Central memory CD4-positive, alpha-beta T cell (primary cell): ENCODE results near the gene CFAP45.
"Not testable (repeated sequence)": the region's sequence is repeated elsewhere in the genome, so short reads cannot be mapped to it uniquely, and the experiment has no call there.

Experiments used
- DNase-seq: peaks from one replicate; pipeline ENCODE4 v3.0.0; 2022

The CFAP45 gene

DNA sequence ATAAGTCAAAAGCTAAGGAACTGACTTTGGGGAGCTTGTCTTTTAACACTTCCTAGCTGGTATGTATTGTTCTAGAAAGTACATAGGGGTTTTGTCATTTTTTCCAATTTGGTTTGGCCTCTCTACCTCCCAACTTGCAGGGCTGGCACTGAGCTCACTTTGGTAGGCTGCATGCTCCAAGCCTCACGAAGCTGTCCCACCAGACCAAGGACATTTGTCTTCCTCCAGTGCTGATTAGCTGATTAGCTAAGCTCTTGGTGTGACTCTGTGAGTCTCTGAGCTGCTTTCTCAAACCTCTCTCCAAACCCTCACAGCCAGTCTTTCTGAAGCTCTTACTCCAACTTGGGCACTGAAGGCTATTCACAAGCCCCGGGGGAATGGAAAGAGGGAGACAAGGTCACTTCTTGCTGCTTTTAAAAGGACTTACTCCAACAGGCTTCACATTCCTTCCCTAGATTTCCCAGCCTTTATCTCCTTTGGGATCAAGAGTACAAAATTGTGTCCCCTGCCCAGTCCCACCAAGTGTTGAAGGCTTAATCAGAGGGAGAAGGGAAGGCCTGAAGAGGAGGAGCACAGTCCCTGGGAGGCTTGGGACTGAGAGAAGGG, 893 bp upstream of the CFAP45 start:
- DNase-seq, result no peak

DNA sequence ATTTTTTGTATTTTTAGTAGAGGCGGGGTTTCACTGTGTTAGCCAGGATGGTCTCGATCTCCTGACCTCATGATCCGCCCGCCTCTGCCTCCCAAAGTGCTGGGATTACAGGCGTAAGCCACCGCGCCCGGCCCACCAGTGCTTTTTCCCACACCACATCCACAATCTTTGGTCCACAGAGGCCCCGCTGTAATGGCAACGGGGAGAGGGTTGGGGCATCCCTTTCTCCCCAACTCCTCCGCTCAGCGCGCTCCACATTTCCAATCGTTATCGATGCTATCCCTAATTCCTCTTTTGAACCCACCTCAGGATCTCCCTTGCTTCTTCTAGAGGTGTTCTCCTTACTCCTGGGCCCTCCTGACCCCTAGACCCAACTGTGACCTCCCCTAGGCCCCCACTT, 331 bp downstream of the CFAP45 start:
- not testable (repeated sequence) for DNase-seq

DNA sequence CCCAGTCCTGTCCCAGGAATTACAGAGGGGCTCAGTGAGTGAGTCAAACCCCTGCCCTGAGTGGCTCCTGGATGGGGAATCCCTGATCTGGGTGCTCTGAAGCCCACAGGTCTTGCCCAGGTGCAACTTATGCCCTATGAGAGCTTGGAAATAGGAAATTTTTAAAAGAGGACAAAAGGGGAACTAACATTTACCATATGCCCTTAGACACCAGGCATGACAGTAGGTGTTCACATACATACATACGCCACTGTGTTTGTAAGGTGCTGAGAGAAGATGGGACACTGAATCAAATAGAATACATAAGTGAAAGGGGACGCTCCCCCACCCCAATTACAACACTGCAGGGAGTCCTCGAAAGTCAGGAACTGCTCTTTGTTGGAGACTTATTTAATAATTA, 1.4 kb downstream of the CFAP45 start:
- DNase-seq, result no peak

DNA sequence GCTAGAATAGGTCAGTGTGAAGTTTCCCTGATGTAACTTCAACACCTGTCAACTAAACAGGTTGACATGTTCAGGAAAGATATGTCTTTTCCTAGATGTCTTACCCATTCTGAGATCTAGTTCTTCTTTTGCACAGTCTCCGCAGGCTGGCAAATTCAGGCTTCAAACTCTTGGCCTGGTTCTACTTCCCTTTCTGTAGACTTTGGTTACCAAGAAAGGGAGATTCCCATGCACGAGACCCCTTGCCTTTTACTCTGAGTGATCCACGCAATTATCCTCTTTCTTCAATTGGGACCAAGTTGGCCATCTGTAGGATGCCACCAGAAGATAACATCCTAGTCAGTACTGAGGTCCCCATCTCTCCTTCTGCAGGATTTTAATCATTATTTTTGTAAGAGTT, 2.0 kb downstream of the CFAP45 start:
- no peak for DNase-seq

DNA sequence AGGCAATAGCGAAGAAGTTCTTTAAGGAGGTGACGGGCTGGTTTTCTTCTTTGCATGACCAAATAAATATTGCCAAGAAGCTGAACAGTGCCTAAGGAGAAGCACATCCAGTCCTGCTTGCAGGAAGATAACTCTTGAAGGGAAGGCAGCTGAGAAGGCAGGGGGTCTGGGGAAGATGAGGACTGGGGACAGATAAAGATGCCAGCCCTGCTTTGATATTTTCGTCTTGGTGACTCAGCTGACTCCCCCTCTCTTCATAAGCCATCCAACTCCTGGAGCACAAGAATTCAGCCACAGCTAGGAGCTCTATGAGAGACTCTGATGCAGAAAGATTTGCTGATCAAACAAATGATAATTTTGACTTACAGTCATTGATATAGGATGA, 3.4 kb downstream of the CFAP45 start:
- DNase-seq, result no peak

DNA sequence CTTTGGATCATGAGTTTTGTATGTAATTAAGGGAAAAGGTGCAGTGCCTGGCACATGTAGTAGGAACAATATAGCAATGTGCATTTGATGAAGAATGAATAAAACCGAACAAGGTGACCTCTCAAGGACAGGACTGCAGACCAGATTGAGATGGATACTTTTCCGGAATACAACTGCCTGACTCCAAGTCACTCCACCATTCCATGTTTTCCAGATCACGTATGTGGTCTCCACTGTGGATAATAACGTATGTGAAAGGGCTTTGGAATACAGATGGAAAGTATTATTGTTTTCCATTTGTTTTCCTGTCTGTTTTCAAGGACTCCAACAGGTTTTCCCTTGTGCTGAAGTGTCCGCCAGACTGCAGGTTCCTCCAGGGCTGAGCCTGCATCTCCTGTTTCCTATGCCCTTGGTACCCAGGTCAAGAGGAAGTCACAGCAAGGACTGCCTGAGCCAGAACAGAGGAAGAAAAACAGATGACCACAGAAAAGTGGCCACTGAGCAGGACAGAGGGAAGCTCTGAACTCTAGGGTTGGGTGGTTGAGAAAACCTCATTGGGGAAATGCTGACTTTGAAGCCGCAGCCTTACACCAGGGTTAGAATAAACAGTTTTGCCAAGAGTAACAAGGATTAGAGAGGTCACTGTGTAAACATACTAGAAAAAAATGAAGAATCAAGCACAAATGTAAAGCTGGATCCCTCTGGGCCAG, 4.0 kb downstream of the CFAP45 start:
- DNase-seq, result no peak

DNA sequence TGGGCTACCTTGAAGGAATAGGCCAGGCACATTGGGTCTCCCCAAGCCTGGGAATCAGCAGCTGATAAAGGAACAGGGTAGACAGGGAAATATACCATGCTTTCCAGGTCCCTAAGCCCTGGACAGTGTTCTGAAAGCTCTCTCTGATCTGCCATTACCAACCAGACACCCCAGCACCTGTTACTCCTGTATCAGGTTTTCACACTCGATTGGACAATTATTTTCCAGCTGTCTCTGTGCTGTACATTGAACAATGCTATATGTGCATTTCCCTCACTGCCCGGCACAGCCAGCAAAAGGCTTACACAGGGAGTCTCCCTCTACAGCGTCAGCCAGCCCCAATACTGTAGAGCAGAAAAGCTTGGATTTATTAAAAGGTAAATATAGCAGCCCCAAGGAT, 4.7 kb downstream of the CFAP45 start:
- no peak for DNase-seq

DNA sequence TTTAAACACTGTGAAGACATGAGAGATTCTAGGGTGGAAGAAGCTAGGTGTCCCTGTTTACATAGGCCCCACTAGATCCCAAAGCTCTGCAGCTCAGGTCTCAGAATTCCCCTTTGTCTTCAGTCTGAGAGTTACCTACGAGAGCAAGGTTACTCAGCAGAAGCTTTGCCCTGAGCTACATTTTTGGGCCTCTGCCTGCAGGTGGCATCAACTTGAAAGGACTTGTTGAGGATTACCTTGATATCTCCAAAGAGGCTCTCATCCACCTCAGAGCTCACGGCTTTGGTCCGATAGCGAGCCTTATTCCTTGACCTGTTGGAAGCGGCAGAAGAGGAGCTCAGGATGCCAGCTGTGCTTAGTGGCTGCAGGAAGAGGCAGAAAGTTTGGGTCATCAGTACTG, 7.0 kb downstream of the CFAP45 start:
- DNase-seq, result no peak

DNA sequence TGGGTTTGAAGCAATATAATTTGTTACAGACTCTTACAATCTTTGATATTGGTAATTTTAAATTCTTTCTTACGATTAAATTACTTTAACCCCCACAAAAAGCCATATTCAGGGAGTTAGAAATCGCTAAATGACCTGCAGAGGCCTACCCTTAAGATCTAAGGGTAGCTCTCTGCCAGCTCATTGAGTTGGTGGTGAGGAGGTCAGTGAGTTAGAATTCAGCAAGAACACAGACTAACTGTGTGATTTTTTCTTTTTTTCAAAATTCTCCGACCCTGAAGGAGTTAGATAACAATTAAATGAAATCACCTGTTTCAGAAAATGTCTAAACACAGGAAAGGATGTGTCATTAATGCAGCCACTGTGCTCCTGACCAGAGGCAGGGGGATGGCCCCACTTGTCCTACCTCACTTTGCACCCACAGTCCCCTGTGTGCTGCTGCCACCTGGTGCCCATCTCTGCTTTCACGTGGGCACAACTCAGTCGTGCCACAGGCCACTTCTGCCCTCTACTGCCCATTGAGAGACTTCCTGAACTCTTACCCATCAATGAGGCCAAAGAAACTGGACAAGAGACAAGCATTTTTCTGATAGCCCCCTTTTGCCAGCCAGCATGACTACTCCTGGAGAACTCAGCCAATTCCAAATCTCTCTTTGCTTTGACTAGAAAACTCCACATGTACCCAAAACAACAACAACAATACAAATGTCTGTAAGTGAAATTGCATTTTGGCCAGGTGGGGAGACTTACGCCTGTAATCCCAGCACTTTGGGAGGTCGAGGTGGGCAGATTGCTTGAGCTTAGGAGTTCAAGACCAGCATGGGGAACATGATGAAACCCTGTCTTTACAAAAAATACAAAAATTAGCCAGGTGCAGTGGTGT, 8.4 kb downstream of the CFAP45 start:
- DNase-seq, result peak; percentile 64

DNA sequence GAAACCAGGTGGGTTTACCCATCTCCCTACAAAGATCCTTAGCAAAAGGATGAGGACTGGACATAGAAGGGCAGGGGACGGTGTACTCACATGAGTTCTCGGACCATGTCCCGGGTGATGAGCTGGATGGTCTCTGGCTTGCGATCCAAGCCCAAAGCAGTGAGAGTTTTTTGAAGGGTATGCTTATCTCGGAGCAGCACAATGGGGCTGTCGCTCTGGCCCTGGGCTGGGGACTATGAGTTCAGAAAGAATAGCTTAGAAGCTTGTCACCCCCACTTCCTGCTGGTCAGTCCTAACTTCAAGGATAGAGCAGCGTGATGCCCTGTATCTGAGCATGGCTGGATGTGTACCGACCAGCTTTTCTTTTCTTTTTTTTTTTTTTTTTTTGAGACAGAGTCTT, 9.6 kb downstream of the CFAP45 start:
- no peak for DNase-seq

DNA sequence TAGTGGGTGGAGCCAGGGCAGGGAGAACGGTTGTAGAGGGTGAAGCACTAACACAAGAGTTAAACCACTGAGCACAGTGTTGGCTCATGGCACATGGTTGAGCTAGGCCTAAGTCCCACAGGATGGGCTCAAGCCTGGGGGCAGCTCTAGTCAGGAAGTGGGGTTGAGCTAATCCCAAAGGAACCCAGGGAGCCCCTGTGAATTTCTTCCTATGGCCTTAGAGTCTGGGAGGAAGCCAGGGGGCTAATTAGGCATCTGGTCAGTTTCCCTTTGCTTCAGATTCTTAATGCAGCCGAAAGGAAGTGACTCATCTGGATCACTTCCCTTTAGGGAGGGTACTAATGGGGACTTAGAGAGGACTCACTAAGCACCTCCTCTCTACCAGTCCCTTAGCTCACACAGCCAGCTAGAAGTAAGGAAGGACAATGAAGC, 10.1 kb downstream of the CFAP45 start:
- no peak for DNase-seq

DNA sequence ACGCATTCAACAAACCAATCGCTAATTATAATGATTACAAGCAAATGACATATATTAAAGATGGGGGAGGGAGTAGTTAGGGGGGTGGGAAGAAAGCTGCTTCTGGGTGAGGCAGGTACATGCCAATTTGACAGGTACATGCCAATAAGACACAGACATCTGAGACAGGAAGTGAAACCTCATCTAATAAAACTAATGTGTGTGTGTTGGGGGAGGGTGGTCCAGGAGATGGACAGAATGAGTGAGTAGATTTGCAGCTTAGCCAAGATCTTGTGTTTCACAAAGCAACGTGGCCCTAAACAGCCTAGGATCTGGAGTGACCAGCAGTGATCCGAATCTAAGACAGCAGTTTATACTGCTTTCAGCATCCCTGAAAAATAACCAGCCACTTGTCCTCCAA, 10.8 kb downstream of the CFAP45 start:
- no peak for DNase-seq

DNA sequence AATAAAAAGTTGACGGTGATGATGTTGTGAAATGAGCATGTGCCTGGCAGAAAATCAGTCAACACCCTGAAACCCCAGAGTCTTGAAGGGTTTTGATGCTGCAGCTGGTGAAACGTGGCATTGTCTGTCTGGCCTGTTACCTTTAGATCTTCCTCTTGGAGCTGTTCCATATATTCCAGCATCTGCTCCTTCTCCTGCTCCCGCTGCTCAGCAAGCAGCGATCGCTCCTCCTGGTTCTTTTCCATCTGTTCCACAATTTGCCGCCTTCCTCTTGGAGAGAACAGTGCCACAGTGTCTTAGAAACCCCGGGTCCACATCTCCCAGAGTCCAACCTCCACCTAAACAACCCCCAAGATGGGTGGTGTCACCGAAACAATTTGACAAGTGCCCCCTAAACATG, 15.7 kb downstream of the CFAP45 start:
- DNase-seq, result no peak

DNA sequence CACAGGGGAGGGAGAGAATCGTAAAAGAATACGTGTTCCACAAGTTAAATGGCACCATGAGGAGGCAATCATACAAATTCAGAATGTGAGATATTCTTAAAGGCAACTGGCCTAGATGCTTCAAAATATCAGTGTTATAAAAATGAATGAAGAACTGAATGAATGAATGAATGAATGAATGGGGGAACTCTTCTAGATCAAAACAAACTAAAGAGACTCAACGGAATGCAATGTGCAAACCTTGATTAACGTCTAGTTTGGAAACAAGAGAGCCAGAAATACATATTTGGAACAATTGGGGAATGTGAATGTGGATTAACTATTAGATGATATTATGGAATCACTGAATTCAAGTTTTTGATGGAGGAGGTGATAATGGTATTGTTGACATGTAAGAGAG, 16.8 kb downstream of the CFAP45 start:
- DNase-seq, result no peak

DNA sequence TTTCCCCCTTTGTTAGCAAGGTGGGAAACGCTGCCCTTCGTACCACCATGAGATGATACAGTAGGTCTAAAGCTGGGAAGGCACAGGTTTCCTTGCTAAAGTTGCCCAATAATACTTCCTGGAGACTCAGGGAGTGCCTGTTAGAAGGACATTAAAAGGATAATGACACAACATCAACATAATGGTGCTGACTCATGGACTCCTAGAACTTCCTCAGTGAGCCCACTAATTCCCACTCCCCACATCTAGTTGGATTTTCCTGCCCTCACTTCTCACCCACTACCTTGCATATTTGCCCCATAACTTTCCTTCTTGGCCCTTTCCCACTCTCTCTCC, 17.5 kb downstream of the CFAP45 start:
- DNase-seq, result no peak

DNA sequence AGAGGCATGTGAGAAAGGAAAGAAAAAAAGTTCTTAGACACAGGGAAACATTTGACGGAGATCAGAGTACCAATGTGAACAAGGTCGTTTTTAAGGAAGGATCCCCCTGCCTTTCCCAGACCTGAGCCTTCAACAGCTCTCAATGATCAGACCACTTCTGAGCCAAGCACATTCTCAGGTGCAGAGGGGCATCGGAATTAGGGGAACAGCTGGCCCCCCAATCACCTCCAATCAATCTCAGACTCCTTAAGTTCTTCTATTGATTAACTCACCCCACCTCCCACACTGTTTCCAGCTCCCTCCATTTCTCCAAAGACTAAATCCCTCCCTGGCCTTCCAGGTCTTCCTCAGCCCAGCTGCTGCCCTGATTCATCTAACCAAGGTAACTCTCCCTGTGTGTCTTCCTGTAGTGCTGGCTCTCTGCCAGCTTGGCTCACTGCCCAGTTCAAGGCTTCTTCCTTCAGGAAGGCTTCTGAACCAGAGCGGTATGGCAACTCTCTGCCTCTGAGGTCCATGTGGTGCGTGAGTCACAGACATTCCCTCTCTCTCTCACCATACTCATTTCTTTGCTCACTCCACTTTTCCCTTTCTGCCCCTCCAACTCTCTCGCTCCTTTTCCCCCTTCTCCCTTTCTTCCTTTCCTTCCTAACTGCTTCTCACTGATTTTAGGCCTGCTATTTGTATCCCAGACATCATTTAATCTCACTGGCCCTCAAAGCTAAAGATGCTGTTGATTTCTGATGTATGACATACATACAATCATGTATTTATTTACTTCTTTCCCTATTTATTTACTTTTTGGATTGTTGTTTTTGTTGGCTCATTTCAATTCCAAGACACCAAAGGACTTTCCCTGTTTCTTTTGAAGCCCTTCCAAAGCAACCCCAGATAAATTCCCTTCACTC, 18.1 kb downstream of the CFAP45 start:
- DNase-seq, result peak; percentile 33

DNA sequence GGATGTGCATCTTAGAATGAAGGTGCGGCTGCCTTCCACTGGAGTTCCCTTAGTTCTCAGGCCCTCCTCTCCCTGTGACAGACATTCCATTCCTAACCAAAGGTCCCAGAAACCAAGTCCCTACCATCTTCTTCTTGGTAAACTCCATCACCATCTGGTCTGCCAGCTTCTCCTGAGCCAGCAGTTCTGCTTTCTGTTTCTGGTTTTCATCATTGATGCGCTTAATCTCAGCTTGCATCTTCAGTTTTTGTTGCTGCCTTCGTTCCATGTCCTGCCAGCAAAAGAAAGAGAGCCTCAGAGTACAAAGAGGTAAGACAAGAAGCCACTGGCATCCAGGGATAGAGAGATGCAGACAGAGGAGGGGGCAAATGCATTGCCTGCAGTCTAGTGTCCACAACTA, 19.5 kb downstream of the CFAP45 start:
- no peak for DNase-seq

DNA sequence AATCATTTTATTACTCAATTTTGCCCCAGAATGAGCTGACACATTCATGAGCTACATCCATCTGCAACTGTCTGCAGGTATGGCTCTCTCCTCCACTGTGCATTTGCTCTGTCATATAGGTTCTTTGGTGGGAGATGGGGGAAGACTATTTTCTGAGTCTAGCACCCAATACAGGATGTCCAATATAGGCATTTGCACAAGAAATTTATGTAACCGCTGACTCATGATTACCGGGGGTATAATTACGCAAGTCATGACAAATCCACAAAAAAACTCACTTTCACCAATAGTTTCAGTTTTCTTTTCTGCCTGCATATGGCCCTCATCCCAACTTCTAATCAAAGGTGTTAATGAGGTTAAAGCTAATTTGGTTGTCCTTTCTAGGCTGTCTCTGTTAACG, 20.0 kb downstream of the CFAP45 start:
- no peak for DNase-seq

DNA sequence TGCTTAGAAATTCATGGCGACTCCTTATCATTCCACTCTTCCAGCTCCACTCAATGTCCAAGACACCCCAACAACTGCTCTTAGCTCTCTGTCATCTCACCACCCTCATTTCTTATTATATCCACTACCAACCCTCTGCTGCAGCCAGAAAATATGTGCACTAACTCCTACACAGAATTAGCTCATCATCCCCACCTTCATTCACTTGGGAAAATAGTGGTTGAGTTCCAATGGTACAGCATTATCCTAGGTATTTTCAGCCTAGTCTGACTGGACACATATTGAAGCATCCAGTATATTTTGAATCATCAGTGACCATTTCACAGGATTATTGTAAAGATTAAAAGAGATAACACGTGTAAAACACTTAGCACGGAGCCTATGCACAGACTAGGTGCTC, 20.8 kb downstream of the CFAP45 start:
- no peak for DNase-seq

DNA sequence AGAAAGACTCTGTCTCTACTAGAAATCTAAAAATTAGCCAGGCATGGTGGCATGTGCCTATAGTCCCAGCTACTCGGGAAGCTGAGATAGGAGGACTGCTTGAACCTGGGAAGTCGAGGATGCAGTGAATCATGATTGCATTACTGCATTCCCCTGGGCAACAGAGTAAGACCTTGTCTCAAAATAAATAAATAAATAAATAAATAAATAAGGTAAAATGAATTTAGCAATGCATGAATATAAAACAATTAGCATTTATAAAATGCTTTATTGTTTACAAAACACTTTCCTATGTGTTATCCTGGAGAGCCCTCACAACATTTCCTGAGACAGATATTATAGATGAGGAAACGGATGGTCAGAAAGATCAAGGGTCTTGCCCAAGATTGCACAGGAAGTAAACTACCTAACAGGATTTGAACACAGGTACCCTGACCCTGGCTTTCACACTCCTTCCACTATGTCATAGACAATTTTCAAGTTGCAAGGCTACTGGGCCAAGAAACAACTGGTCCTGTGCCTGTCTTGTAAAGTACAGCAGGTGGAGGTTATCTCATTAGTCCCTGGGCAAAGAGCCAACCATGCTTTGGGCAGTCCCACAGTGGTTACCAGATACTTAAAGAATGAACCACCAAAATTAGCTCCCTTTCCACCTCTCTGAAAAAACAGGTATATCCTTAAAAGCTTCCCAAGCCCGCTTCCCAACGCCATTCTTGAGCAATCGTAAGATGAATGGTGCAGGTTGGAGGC, 22.1 kb downstream of the CFAP45 start:
- DNase-seq, result no peak

DNA sequence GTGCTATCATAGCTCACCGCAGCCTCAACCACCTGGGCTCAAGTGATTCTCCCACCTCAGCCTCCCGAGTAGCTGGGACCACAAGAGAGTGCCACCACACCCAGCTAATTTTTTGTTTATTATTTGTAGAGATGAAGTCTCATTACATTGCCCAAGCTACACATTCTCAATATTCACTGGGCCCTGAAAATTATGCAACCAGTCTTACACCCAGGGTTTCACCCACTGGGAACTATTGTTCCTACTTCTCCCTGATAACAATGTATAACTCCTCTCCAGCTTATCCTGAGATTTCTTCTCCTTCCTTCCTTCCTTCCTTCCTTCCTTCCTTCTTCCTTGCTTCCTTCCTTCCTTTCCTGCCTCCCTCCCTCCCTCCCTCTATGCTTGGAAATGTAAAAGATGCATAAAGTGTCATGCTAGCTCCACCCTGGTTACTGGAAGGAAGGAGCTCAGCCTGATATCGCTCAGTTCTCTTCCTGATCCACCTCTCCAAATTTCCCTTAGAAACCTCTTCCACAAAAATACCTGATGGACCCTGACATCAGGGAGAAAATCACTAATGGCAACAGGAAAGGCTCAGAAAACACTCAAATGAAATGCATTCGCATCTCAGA, 26.3 kb downstream of the CFAP45 start:
- no peak for DNase-seq

DNA sequence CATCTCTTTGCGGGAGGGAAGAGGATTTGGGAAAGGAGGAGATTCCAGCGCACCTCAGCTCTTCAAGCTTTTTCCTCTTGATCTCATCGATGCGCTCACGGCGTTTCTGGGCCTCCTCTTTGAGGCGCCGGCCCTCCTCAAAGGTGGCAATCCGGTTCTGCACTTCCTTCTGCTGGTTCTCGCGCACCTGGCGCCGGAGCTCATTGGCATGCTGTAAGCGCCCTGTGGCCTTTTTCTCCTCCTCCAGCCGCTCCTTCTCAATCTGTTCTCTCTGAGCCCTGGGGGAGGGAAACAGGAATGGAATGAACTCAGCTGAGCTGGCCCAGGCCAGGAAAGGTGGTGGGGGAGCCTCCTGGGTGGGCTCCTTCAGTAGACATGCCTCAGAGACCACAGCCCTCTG, 27.1 kb downstream of the CFAP45 start:
- no peak for DNase-seq
